GM18870 (cell line): Measurements from ENCODE around the gene FBXL19.

ENCODE experiments used
- ATAC-seq: cut with Tn5 transposase; IDR thresholded peaks from one replicate; pipeline ENCODE4 v1.9.1; 2021; ENCODE audit warnings: moderate library complexity; ENCODE audit not compliant: unreplicated experiment

Gene FBXL19

GRCh38 chr16:30961384-30961783 is 38.0 kb downstream of the FBXL19 start:
- ATAC-seq: no peak

- no peak for ATAC-seq
These were observed 40.6 kb downstream of the FBXL19 start for GRCh38 chr16:30963925-30964511.

- no peak for ATAC-seq
These were observed 41.3 kb downstream of the FBXL19 start for GRCh38 chr16:30964574-30965226.

DNA sequence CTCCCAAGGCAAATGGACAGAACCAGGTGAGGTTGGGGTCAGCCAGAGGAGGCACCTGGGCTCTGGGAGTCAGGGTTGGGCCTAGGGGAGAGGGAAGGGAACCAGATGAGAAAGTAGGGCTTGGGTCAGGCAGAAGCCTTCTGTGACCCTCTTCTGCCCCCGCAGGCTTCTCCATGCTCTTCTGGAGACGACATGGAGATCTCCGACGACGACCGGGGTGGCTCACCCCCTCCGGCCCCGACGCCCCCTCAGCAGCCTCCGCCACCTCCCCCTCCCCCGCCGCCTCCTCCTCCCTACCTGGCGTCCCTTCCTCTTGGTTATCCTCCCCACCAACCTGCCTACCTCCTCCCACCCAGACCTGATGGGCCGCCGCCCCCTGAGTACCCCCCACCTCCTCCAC is 42.1 kb downstream of the FBXL19 start:
- ATAC-seq: no peak

DNA sequence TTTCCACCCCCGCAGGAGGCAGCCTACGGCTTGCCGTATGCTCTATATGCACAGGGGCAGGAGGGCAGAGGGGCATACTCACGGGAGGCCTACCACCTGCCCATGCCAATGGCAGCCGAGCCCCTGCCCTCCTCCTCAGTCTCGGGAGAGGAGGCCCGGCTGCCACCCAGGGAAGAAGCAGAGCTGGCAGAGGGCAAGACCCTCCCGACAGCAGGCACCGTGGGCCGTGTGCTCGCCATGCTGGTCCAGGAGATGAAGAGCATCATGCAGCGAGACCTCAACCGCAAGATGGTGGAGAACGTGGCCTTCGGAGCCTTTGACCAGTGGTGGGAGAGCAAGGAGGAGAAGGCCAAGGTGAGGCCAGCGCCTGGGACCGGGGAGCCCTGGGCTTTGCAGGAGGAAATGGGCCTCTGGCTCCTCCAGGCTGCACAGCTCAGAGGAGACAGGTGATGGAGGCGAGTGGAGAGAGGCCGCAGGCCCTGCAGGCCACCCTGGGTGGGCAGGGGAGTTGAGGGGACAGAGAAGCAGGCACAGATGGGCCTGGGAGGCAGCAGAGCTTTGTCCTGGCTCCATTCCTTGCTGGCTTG is 42.8 kb downstream of the FBXL19 start:
- ATAC-seq: no peak

GRCh38 chr16:30967795-30968194 is 44.4 kb downstream of the FBXL19 start:
- no peak for ATAC-seq

DNA sequence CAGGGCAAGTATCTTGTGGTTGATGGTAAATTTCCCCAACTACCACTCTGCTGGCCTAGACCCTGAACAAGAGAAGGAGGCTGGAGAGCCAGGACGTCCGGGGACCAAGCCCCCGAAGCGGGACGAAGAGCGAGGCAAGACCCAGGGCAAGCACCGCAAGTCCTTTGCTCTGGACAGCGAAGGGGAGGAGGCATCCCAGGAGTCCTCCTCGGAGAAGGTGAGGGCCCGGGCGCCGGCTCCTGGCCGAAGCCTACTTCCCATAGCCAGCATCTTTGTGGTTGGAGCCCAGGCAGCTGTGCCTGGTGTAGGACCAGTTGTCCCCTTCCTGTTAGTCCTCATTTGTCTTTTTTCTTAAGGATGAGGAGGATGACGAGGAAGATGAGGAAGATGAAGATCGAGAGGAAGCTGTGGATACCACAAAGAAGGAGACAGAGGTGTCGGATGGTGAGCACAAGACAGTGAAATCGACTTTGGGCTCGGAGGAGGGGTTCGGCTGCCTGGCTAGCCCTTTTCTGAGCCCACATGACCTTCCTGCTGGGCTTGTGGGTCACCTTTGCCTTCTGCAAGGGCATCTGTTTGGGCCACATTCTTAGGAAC is 46.0 kb downstream of the FBXL19 start:
- ATAC-seq: no peak

GRCh38 chr16:30971298-30971697 is 47.9 kb downstream of the FBXL19 start:
- no peak for ATAC-seq

DNA sequence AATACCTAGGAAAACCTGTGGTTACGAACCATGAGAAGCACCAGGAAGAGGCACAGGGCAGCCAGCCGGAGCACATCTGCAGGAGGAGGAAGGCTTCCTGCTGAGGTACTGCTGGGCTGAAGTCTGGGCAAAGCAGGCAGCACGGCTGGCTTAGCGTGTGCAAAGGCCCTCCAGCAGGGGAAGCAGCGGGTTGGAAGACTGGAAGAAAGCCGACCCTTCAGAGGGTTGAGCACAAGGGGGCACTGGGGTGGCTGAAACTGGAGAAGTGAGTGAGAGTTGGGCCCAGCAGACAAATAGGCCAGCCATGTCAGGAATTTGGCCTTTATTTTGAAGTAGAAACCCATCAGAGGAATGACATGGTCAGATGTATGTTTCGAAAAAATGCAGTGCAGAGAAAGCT is 49.5 kb downstream of the FBXL19 start:
- no peak for ATAC-seq

DNA sequence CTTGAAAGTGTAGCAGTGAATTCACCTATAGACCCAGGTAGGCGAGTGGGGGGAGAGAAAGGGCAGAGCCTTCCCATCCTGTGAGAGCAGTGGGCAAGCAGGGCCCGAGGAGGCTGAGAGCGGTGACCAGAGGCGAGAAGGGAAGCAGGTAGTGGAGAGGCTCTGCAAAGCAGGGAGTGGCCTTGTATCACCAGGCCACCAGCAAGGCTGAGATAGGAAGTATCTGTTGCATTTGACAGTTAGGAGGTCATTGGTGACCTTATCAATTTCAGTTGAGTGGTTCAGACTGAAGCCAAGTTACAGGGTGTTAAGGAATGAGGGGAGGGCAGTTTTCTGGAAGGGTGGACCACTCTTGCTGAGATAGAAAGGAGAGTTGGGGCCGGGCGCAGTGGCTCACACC is 51.0 kb downstream of the FBXL19 start:
- ATAC-seq: no peak

DNA sequence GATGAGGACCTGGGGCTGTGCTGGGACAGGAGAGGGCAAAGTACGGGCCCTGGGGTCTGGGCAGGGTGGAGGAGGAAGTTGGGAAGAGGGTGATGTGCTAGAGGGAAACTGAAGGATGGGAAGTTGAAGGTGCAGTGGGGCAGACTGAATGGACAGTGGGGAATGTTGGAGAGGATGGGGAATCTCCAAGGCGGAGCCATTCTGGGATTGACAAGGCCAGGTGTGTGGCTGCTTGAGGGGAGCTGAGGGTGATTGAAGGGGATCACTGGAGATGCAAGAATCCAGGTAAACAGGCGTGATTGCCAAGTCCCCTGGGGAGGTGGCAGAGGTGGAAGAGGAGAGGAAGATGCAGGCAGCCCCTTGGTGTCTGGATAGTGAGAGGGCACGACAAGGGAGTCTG is 53.1 kb downstream of the FBXL19 start:
- no peak for ATAC-seq

DNA sequence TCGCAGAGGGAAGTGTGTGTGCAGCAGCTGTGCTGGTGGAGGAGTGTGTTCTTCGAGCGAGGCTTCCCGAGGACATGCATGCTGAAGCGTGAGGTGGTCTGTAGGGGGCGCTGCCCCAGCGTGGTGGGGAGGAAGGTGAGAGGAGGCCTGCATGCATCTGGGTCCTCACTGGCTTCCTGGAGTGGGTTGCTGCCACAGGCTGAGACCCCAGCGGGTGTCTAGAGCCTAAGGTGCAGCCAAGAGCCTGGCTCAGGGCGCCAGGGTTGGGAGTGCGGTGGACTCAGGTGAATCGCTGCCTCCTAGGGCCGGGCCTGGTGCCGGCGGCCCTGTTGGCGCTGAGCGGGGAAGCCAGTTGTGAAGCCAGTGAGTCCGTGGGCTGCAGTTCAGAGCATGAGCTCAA is 54.1 kb downstream of the FBXL19 start:
- no peak for ATAC-seq

DNA sequence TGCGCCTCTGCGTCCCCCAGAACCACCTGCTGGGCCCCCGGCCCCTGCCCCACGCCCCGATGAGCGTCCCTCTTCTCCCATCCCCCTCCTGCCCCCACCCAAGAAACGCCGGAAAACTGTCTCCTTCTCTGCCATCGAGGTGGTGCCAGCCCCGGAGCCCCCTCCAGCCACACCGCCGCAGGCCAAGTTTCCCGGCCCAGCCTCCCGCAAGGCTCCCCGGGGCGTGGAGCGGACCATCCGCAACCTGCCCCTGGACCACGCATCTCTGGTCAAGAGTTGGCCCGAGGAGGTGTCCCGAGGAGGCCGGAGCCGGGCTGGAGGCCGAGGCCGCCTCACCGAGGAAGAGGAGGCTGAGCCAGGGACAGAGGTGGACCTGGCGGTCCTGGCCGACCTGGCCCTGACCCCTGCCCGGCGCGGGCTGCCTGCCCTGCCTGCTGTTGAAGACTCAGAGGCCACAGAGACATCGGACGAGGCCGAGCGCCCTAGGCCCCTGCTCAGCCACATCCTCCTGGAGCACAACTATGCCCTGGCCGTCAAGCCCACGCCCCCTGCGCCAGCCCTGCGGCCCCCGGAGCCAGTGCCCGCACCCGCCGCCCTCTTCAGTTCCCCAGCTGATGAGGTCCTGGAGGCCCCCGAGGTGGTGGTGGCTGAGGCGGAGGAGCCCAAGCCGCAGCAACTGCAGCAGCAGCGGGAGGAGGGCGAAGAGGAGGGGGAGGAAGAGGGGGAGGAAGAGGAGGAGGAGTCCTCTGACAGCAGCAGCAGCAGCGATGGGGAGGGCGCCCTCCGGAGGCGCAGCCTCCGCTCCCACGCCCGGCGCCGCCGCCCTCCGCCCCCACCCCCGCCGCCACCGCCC is 56.0 kb downstream of the FBXL19 start:
- ATAC-seq: no peak

DNA sequence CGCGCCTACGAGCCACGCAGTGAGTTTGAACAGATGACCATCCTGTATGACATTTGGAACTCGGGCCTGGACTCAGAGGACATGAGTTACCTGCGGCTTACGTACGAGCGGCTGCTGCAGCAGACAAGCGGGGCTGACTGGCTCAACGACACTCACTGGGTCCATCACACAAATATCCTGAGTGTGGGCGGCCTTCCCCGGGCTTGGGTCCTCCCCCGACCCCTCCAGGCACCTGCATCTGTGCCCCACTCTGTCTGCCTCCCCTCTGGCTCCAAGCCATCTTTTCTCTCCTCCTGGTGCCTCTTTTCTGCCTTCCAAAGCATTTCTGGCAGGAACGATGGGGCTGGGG is 56.6 kb downstream of the FBXL19 start:
- no peak for ATAC-seq

GRCh38 chr16:30980434-30980833 is 57.1 kb downstream of the FBXL19 start:
- no peak for ATAC-seq

DNA sequence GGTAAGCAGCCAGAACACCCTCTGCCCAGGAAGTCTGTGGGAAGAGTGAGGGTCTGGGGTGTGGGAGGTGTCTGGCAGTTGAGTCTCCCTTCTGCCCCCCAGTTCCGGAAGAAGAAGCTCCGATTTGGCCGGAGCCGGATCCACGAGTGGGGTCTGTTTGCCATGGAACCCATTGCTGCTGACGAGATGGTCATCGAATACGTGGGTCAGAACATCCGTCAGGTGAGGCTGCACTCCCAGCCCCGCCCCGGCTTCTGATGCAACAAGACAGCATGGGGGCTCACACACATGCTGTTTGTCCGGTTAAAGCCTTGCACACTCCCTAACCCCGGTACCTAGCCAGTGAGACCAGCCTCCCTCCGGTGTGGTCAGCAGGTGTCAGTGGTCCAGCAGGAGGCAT is 57.6 kb downstream of the FBXL19 start:
- ATAC-seq: no peak

DNA sequence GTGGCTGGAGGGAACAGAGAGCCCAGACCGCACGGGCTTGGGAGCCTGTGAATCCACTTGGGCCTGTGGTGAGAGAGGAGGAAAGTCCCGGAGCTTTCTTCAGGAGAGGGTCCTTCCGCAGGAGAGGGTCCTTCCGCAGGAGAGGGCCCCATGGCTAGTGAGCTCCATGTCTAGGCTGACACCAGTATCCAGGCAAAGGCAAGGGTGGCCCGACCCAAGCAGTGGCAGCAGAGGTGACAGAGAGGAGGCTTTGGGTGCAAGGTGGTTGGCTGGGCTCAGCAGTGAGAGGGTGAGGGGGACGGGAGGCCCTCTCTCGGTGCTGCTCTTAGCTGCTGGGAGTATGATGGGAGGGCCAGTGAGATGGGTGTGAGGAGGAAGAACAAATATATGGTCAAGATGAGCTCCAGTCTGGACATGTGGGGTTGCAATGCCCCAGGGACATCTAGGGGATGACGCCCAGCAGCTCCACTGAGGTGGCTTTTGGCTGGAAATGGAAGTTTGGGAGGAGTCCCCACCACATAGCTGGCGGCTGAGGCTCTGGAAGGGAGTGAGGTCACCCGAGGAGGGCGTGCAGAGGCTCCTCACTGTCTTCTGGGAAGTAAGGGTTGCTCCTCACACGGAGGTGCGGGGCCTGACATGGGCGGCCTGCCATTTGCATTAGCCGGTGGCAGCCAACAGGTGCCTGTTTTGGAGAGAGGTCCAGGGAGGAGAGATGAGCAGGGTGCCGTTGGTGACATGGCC is 59.3 kb downstream of the FBXL19 start:
- ATAC-seq: no peak

DNA sequence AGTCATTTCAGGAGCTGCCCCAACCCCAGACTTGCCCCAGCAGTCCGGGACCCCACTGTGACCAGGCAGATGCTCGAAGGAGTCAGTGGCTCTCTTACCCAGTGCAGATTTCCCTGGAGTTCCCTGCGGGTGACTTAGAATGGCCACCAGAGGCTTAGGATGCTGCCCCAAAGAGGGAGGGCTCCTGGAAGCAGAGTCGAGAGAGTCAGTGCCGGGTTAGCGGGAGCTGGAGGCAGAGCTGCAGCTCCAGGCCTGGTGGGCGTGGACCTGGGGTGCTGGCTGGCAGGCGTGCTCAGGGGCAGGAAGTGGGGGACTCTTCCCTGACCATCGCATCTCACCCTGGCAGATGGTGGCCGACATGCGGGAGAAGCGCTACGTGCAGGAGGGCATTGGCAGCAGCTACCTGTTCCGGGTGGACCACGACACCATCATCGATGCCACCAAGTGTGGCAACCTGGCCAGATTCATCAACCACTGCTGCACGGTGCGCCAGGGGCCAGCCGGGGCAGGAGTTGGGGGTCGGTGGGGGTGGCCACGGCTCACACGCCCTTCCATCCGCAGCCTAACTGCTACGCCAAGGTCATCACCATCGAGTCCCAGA is 60.0 kb downstream of the FBXL19 start:
- no peak for ATAC-seq

DNA sequence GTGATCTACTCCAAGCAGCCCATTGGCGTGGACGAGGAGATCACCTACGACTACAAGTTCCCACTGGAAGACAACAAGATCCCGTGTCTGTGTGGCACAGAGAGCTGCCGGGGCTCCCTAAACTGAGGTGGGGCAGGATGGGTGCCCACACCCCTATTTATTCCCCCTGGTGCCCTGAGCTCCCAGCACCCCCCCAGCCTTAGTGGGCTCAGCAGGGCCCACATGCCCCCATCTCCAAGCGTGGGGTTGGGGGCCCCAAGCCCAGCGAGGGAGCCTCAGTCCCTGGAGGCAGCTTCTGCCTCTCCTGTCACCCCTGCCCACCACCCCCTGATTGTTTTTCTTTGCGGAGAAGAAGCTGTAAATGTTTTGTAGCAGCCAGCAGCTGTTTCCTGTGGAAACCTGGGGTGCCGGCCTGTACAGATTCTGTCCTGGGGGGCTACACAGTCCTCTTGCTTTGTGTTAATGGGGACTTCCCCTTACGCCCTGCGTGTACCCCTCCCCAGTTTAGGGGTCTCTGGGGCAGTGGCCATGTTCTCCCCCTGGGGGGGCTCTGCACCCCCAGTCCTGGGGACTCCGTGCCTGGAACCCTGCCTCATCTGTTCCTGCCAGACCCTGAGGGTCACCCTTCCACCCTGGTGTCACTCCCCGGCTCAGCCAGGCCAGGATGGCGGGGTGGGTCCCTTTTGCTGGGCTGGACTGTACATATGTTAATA is 60.7 kb downstream of the FBXL19 start:
- ATAC-seq: no peak
